ENCODE data around the gene ADCY6.

ADCY6 gene

DNA sequence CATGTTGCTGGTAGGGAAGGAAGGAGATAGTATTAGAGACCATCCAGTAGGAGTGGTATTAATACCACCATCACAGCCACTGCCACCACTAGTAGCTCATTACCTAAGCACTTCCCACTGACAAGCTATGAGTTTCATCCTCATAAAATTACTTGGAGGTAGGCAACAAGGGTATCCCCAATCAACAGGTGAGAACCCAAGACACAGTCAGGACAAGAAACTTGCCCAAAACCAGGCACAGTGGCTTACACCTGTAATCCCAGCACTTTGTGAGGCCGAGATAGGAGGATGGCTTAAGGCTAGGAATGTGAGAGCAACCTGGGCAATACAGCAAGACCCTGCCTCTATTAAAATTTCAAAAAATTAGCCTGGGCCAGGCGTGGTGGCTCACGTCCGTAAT, 5.5 kb downstream of the ADCY6 start:
- no peak for DNase-seq (ENCODE audit: low read depth)

DNA sequence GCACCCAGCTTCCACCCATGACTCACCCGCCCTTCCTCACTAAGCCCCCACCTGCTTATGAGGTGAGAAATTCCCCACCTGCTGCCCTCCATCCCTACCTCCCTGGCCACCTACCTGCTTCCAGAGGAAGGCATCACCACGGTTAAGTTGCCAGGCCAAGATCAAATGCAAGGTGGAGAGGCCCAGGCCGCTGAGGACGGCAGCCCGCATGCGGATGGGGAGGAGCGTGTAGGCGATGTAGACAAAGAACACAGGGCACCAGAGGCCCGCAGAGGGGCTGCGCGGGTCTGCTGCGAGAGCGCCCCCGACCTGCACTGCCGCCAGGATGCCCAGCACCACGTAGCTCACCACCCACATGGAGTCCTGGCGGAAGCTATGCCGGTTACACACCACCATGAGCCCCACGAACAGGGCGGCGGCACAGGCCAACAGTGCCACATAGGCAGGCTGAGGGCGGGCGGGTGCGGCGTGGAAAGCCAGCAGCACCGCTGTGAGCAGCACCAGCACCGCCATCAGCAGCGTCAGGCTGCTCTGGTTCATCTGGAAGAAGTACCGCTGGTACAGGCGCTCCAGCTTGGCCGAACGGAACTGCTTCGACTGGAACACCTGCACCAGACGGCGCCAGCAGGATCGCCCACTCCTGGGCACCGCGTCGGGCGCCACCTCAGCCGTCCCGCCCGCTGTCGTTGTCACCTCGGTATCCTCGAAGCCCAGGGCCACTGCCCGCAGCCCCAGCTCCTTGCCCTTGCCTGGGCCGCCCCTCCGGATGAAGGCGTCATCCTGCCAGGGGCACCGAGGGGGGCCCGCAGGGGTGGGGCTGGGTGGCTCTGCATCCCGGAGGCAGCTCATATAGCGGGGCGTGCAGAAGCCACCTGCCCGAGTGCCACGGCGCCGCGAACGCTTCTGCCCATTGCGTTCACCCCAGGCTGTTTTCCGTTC, 6.2 kb downstream of the ADCY6 start:
- DNase-seq (ENCODE audit: low read depth) = no peak

DNA sequence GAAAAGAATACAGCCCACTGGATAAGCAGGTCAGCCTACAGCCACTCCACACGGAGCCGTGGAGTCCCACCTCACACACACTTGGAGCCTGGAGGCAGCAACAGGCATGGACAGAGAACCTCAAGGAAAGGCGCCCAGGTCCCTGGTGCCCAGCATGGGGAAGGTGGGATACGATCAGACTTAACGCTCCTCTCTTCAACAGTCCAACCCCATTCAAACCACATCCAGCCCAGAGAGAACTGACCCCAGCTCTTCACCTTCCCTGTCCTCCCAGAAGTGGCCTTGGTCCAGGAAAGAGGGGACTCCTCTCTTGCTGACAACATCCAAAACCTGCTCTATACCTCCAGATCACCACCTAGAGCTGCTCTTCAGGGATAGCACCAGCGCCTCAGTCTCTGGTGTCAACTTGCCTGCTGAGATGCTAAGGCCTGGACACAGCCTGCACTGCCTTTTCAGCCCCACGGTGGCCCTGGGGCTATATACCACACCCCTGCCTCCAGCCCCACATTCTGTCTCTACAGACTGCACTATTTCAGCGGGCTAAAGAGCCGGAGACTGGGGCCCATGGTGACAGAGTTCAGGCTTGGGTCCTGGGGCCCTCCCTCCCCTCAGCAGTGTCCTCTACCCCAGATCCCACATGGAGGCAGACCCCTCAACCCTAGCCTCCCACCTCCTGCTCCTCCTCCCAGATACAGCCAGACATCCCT, 7.0 kb downstream of the ADCY6 start:
- DNase-seq (ENCODE audit: low read depth) = no peak

DNA sequence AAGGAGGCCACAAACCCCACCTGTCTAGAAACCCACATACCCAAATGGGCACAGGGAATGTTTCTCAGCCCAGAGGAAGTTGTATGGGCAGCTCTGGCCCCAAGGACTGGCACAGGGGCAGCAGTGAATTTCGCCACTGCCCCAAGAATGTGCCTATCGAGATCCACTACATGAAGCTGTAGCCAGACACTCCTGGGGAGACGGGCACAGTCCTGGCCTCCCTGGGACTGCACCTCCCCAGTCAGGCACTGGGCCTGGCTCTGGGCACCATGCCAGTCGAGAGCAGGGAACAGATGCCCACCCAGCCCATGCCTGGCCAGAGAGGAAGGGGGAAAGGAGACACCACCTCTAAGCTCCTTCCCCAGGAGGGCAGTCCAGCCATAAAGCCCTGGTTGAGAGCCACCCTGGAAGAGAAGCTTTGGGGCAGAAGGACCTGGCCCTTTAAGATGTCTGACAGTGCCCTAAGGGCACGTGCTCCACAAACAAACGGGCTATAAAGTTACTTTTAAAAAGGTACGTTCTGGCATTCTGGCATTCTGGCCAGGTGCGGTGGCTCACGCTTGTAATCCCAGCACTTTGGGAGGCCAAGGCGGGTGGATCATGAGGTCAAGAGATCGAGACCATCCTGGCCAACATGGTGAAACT, 8.4 kb downstream of the ADCY6 start:
- DNase-seq (ENCODE audit: low read depth) = no peak

DNA sequence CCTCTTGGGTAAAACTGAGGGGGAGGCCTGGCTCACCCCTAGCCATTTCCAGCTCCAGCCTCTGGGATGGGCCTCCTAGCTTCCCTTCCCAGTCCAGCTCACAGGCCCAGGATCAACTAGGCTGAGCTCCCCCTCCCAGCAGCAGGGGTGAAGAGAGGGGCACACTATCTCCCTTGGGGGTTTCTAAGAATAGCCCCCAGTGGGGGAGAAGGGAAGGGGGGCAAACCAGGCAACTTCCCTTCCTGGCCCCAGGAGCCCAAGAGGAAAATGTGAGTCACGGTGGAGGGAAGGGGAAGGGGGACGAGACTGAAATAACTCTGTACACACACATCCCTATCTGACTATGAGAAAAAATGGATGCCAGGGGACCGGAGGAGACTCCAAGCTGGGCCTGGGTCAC, 9.0 kb downstream of the ADCY6 start:
- DNase-seq (ENCODE audit: low read depth) = peak; percentile 39

DNA sequence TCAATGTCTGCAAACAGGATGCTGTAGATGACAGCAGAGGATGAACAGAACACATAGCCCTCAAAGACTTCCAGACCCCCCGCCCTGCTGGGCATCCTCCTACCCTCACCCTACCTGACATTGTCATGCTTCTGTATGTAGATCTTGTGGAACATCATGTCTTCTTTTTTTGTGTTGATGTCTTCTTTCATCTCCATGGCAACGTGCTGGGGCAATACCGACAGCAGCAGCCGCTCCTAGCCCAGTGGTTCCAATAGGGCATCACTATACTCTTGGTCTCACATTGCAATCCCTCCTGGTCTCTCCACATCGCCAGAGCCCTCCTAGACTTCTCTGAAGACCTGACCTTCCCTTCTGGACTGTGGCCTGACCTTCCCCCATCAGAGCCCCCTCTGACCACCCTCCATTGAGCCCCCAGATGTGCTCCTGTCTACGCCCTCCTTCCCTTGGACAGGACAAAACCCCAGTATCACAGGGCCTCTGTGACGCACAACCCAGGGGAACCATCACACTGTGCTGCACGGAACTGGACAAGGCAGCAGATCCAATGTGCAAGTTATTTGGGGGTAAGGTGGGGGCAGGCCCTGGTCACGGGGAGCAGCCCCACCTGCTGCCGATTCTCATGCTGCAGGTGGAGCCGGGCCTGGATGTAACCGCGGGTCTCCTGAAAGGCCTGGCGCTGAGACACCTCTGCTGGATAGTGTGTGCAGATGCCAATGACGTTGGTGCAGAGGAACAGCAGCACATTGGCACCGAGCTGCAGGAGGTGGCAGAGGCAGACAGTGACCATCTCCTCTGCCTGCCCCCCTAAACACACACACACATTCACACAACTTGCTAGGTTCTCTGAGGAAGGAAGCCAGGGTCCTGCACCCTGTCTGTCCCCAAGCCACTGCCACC, 11.1 kb downstream of the ADCY6 start:
- no peak for DNase-seq (ENCODE audit: low read depth)

DNA sequence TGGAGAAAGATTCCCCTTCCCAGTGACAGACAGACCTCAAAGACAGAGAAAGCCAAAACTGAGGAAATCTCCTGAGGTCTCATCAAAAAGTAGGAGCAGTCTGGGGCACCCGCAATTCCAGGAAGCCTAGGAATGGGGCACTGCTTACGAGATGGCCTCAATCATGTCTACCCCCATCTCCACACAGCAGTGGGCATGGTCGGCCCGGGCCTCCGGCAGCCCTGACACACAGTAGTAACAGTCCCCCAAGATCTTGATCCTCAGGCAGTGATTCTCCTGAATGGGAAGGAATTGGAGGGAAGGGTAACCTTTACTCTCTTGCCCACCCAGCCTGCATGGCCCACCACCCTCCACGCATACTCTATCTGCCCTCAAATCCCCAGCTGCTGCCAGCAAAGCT, 11.9 kb downstream of the ADCY6 start:
- no peak for DNase-seq (ENCODE audit: low read depth)

DNA sequence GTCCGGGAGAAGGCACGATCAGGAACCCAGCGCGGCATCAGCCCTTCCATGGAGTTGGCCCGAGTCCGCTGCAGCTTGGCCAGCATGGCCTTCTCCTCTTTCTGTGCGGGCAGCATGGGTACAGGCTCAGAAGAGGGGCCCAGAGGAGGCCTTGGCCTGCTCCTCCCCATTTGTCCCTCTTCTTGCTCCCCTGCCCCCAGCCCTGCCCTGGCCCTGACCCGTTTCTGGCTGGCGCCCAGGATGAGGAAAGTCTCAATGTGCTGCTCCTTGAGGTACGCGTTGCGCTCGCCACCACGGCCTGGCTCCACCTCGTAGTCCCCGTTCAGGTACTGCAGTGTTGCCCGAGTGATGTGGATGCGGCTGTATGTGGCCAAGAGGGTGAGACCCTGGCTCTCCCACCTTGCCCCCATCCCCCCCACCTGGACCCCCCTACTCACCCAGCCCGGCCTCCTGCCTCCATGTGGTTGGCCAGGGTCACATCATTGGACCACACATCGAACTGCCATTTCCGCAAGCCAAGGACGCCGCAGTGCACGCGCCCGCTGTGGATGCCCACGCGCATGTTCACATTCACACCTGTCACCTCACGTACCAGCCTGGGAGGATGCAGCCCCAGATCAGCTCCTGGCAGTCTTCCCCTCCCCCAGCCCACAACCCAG, 12.8 kb downstream of the ADCY6 start:
- no peak for DNase-seq (ENCODE audit: low read depth)

DNA sequence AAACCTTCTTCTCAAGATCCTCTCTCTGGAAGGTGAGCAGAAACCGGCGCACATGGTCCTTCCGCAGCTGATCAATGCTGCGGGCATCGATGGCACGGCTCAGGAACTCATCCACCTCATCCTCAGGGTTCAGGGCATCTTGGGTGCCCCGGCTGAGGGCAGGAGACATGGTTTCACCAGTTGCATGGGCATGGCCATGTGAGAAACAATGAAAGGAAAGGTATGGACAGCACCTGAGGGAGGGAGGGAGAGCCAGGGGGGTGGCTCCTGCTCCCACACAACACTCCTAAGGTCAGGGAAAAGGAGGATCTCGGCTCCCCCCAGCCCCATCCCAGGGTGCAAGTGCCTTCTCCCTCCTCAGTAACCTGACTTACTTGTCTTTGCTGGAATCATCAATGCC, 13.6 kb downstream of the ADCY6 start:
- DNase-seq (ENCODE audit: low read depth) = no peak

DNA sequence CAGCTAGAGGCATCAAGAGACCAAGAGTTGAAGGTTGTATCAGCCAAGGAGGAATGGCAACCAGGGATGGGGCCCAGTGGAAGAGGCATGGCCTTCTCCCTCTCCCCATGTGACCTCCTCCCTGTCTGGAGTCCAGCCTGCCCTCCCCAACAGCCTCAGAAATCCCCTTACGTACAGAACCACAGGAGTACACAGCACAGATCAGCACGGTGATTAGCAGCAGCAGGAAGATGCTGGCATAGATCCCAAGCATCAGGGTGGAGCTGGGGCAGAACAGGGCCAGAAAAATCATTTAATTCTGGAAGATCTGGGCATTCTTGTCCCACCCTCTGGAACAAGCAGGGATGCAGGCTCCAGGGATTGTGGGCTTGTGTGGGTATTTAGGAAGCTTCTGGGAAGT, 14.4 kb downstream of the ADCY6 start:
- DNase-seq (ENCODE audit: low read depth) = no peak

DNA sequence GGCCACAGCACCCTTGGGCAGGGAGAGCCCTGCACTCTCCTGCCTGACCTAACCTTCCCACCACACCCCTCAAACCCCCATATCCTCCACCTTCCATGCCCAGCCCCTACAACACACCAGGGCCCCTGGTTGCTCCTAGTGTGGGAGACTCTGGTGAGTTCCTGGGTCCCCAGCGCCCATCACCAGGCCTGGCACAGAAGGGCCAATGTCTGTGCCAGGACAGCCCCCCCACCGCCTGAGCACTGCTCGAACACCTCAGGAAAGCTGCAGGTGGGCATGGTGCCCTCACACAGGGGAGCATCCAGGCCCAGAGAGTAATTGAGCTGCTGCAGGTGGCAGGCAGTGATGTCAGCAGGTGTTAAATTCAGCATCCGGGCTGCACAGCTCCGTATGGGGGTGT, 15.2 kb downstream of the ADCY6 start:
- no peak for DNase-seq (ENCODE audit: low read depth)

DNA sequence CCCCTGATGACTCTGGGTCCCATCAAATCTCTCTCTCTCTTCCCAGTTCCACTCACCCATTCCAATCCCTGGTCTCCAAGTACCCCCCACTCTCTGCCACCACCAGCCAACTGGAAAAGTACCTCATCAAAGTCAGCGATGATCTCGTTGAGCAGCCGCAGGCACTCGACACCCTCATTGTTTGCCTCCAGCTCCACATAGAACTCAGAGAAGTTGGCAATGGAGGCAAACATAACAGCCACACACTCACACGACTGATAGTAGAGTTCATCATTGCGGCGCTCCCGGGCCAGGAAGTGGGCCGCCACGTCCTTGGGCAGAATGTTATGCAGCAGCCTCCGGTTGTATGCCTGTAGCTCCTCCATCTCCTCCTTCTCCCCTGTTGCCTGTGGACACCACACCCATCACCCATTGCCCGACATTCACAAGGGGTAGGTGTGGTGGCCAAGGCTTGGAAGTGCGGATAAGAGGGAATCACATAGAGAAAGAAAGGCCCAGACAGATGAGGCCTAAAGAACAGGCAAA, 17.2 kb downstream of the ADCY6 start:
- no peak for DNase-seq (ENCODE audit: low read depth)

DNA sequence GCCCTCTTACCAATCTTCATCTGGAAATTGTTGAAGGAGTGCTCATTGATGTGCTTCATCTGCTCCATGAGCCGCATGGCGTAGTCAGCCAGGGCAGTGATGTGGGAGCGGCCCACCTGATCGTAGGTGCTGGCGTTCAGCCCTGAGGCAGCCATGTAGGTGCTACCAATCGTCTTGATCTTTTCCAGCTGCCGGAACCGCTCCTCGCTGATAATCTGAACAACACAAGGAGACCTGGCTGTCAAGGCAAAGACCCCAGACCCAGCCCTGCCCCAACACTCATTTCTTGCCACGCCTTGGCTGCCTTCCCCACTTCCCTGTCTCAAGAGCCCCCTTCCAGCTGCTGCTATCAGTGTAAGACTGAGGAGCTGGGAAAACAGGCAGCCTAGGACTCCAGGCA, 18.1 kb downstream of the ADCY6 start:
- no peak for DNase-seq (ENCODE audit: low read depth)

DNA sequence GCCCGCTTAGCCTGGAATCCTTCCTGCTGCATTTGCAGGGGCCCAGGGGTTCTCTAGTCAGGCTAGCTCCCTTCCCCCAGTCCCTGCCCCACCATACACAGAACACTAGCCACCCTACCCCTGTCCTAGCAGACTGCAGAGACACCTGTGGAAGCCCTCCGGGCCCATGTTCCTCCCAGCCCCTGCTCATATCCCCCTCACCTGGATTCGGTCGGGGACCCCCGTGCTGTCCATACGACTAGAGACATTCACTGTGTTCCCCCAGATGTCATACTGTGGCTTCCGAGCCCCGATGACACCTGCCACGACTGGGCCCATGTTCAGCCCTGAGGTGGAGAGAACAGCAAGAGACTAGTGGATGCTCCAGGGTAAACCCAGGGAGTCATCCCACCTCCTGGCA, 20.2 kb downstream of the ADCY6 start:
- no peak for DNase-seq (ENCODE audit: low read depth)

DNA sequence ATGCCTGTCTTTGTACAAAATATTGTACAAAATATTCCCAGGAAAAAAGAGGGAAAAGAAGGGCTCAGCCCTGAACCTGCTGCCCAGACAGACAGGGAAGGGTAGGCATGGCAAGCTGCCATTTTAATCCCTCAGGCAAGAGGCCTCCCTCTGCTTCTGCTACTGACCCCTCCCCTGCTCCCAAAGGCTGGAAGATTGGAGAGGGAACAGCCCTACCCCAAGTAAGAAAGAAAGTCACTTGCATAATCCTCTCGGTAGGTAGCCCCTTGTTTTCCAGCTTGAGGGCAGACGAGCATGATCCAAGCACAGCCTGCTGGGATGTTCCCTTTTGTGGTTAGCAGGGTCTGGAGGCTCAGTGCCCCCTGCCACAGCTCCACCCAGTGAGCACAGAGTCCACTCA, 20.7 kb downstream of the ADCY6 start:
- no peak for DNase-seq (ENCODE audit: low read depth)

DNA sequence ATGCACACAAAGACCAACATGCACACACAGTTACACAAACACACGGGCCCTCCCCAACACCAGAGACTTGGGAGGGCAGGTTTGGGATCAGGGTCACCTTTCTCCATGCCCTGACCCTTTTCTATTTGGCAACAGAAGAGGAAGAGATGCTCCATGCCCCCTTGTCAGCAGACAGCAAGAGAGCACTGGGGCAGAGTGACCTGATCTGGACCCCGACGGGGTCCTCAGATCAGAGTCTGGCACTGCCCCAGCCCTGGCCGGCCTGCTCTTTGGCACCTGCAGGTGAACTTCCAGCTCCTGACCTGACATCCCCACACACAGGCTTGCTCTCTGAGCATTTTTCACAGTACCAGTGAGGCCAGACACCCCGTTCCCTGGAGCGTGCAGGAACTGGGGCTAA, 21.4 kb downstream of the ADCY6 start:
- no peak for DNase-seq (ENCODE audit: low read depth)

DNA sequence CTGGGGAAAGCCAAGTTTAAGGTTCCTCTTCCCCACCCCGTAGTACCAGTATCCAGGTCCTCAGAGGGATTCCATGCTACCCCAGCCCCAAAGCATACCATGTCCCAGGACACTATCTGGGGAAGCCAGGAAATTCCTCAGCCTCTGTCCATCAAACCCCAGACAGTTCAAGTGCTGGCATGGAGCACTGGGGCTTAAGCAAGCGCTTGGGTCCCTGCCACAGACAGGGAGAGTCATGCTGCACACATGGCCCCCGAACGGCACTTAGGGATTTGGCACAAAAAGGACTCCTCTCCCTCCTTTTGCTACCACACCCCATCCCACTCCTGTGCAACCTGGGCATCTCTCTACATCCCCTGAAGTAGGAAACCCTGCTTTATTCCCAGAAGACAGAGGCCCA, 21.8 kb downstream of the ADCY6 start:
- DNase-seq (ENCODE audit: low read depth) = no peak

DNA sequence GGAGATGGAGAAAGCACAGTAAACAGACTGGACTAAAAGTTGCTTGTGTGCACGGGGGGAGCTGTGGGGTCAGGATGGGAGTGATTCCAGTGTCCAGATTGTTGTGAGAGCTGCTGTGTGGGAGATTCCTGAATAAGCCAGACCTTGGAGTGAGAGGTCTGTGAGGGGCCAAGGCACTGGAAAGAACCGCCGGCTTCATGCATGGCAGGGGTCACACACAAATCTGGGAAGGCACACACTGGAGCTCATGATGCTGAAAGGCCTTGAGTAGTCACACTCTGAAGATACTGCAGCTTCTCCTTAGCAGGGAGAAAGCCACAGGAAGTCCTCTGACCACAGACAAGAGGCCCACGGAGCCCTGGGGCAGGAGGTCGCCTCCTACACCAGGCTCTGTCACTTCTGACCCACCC, 23.1 kb downstream of the ADCY6 start:
- peak; percentile 53 for DNase-seq (ENCODE audit: low read depth)

DNA sequence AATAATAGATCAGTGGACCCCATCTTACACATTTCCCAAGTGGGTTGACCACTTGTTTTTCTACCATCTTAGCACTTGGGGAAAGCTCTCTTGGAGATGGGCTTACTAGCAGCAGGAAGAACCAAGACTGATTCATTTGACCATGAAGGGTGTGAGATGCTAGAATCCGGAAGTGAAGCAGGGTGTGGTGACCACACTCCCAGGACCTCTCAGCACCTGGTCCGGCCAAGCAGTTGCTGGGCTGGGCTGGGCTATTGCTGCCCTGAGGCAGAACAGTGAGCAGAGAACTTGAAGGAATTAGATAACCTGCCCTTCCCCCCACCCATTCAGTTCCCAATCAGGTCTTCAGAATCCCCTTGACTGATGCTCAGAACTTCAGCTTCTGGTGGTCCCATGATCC, 24.4 kb downstream of the ADCY6 start:
- DNase-seq (ENCODE audit: low read depth) = peak; percentile 37

DNA sequence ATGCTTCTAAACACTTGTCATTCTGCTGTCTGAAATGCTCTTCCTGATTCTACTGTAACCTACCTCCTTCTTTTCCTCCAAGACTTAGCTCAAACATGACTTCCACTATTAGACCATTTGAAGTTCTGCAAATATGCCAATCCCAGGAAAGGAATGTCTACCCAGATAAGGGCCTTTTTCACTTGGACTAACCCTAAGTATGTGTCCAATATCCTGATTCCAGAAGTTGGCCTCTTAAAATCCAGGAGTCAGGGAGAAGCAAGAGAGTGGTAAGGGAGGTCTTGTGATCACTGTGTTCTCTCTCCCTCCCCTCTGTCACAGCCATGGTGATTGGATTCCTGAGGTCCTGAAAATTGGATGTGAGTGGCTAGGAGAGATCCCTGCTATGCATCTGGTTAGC, 30.2 kb downstream of the ADCY6 start:
- DNase-seq (ENCODE audit: low read depth) = no peak

DNA sequence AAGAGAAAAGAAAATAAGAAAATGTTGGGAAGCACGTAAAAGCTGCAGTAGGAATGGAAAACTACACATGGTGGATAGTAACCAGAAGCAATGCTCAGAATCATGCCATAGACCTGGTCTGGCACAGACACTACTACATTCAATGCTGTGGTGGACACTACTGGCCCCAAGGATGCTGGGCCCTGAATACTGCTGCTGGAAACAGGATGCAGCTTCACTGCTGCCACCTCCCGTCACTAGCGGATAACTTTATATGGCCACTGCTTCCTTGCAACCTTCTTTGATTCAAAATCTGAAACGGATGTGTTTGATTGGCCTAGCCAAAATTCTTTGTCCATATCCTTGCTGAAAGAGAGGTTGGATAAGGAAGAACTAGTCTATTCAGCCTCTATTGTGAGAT, 30.7 kb downstream of the ADCY6 start:
- DNase-seq (ENCODE audit: low read depth) = peak; percentile 25

Measured in ELR (cell line).